NCI-H526 treated with DMSO at 0.1 percent for 48 hours (cell line): ENCODE data around the gene RING1.

Source experiments
- DNase-seq: peaks from one replicate; lab custom pipeline; 2025; lab: John Stamatoyannopoulos, UW

RING1 gene

GRCh38 chr6:33208091-33208967 is at the start of gene RING1:
RING1 (plus strand) TSS chr6:33208500; CDS start chr6:33208823, 323 bp downstream.
- peak; percentile 42 for DNase-seq

- no peak for DNase-seq
Measured at GRCh38 chr6:33160096-33160495, 48.2 kb upstream of the RING1 start.

- no peak for DNase-seq
Measured at GRCh38 chr6:33160728-33161344, 47.5 kb upstream of the RING1 start.

GRCh38 chr6:33161354-33162331 is 46.7 kb upstream of the RING1 start:
- peak; percentile 19 for DNase-seq

- DNase-seq, result no peak
Measured at GRCh38 chr6:33163540-33163939, 44.8 kb upstream of the RING1 start.

GRCh38 chr6:33164176-33164575 is 44.1 kb upstream of the RING1 start:
- DNase-seq, result no peak

GRCh38 chr6:33164665-33165373 is 43.5 kb upstream of the RING1 start:
- DNase-seq, result no peak

- no peak for DNase-seq
Measured at GRCh38 chr6:33165581-33166258, 42.6 kb upstream of the RING1 start.

GRCh38 chr6:33166363-33166762 is 41.9 kb upstream of the RING1 start:
- no peak for DNase-seq

- no peak for DNase-seq
Measured at GRCh38 chr6:33166811-33167210, 41.5 kb upstream of the RING1 start.

- no peak for DNase-seq
Measured at GRCh38 chr6:33167374-33168283, 40.7 kb upstream of the RING1 start.

GRCh38 chr6:33168284-33168601 is 40.1 kb upstream of the RING1 start:
- no peak for DNase-seq

- no peak for DNase-seq
Measured at GRCh38 chr6:33168639-33169038, 39.7 kb upstream of the RING1 start.

- no peak for DNase-seq
Measured at GRCh38 chr6:33169291-33170175, 38.8 kb upstream of the RING1 start.

GRCh38 chr6:33170176-33171015 is 37.9 kb upstream of the RING1 start:
- no peak for DNase-seq

- DNase-seq, result no peak
Measured at GRCh38 chr6:33171016-33171879, 37.1 kb upstream of the RING1 start.
